Fibroblast of mammary gland (primary cell): ENCODE measurements around the gene NFIA.

ENCODE experiments used
- DNase-seq: peaks from one replicate; pipeline ENCODE4 v3.0.0-alpha.2; 2010; ENCODE audit warnings: low read depth
- H3K4me3 ChIP-seq: 2 replicates; pipeline ENCODE4 v1.5.1; 2011; ENCODE audit warnings: low read depth, mild to moderate bottlenecking, low read length, moderate library complexity; ENCODE audit not compliant: control insufficient read depth
- TF ChIP-seq, protein P1 (sequence below): conservative IDR thresholded peaks from 2 replicates; pipeline ENCODE4 v1.5.1; 2011; ENCODE audit warnings: low read depth, low read length, inconsistent platforms; ENCODE audit not compliant: control insufficient read depth, insufficient read depth

NFIA gene

DNA sequence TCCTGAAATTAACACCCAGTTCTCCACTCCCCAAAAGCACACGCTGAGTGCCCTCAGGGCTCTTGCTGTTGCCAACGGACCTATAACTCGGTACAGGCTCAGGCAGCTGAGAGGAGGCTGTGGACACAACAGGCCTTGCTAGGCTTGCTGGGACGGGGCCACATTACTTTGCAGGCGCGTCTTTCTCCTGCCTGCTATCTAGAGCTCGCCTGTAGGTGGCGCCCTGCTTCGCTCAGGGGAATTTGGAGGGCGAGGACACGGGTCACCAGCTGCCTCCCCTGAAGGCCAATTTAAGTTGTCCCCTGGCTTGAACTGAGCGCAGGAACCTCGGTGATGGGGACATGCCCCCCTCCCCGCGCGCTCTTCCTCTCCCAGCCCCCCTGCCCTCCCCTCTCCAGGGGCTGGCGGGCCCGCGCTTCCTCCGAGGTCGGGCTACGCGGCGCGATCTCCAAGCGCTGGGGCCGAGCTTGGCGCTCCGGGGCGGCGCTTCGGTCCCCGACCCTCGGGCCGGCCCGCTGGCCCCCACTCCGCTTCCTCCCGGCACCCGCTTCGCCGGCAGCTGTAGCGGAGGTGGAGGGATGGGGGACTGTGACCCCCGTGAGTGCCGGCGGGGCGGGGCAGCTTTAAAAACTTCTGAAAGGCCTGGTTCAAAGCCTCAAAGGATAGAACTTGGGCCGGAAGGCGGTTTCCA is 32.4 kb upstream of the NFIA start:
- peak; percentile 80 for DNase-seq
- TF ChIP-seq, protein P1, sequence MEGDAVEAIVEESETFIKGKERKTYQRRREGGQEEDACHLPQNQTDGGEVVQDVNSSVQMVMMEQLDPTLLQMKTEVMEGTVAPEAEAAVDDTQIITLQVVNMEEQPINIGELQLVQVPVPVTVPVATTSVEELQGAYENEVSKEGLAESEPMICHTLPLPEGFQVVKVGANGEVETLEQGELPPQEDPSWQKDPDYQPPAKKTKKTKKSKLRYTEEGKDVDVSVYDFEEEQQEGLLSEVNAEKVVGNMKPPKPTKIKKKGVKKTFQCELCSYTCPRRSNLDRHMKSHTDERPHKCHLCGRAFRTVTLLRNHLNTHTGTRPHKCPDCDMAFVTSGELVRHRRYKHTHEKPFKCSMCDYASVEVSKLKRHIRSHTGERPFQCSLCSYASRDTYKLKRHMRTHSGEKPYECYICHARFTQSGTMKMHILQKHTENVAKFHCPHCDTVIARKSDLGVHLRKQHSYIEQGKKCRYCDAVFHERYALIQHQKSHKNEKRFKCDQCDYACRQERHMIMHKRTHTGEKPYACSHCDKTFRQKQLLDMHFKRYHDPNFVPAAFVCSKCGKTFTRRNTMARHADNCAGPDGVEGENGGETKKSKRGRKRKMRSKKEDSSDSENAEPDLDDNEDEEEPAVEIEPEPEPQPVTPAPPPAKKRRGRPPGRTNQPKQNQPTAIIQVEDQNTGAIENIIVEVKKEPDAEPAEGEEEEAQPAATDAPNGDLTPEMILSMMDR, result peak; percentile 83
- peak overlapping the region; percentile 64 for H3K4me3 ChIP-seq

DNA sequence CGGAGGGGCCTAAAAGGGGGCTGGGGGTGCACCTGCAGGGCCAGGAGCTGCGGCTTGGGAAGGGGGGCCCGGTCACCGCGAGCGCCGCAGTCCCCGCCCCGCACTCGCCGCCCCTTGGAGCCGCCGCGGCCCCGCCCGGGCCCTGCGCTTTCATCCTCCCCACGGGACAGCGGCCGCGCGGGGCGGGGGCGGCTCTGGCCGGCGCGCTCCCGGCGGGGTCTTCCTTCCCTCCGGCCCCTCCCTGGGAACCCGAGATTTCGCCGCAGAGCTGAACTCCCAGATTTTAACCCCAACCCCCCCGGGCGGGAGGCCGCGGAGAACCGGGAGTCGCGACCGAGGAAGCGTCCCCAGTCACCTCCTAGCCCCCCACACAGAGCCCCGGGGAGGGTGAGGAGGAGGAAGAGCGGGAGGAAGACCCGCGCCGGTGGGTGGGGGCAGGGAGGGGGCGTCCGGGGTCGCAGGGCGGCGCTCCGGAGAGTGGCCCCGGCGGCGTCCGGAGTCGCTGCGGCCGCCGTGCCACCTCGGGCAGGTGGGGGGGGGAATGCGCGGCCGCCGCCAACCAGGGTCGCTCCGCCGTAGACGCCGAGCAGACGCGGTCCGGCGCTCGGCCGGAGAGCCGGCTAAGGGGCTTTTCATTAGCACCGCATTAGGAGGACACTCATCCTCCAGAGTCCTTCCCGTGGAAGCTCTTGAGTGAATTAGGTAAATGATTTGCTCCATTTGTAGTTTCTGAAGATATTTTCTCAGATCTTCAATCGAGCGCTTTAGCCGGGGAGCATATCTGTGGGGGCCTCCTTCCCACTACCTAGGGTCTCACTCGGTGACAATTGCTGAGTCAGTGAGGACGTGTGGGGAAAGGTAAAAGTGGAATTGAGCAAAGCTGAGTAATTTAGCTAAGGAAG is 31.6 kb upstream of the NFIA start:
- TF ChIP-seq, protein P1, result no peak
- DNase-seq, result no peak
- peak overlapping the region; percentile 64 for H3K4me3 ChIP-seq

DNA sequence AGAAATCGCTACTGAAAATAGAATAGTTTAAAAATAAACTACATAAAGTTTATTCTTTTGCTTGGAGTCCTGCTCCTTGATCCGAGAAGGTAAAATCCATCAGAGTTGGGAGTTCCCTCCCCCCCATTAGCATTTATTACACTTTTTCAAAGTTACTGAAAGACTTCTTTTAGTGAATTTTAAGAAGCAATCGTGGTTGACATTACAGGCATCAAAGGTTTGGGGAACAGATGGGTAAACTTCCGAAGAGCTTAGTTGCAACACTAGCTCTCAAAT is 31.0 kb upstream of the NFIA start:
- TF ChIP-seq, protein P1, result no peak
- no peak for DNase-seq
- peak overlapping the region; percentile 64 for H3K4me3 ChIP-seq

DNA sequence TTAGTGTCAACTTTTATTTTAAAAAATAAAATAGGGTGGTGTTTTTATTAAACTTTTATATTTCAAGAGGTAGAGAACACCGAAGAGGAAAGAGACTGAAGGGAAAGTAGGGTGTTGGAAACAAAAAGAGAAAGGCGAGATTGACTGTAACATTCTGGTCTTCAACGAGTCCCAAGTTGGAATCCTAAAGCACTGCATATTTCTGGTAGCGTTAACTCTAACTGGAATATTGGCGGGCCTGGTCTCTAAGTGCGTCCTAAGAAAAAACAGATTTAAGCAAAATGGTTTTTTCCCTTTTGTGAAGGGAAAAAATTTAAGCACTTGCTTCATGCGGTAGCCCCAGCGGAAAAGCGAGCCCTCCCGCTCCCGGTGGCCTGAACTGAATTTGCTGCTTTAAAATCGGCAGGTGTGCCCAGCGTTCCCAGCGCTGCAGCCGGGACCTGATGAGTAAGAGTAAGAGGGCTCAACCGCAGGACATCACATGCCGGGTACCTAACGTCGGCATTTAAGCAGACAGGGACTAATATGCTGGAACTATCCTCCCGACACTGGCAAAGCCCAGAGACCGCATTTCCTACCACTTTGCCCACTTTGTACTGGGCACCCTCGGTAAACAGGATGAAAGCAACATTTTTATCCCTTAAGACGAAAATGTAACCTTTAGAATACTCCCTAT is 30.5 kb upstream of the NFIA start:
- no peak overlapping the region for H3K4me3 ChIP-seq
- TF ChIP-seq, protein P1, result no peak
- DNase-seq, result peak; percentile 19

DNA sequence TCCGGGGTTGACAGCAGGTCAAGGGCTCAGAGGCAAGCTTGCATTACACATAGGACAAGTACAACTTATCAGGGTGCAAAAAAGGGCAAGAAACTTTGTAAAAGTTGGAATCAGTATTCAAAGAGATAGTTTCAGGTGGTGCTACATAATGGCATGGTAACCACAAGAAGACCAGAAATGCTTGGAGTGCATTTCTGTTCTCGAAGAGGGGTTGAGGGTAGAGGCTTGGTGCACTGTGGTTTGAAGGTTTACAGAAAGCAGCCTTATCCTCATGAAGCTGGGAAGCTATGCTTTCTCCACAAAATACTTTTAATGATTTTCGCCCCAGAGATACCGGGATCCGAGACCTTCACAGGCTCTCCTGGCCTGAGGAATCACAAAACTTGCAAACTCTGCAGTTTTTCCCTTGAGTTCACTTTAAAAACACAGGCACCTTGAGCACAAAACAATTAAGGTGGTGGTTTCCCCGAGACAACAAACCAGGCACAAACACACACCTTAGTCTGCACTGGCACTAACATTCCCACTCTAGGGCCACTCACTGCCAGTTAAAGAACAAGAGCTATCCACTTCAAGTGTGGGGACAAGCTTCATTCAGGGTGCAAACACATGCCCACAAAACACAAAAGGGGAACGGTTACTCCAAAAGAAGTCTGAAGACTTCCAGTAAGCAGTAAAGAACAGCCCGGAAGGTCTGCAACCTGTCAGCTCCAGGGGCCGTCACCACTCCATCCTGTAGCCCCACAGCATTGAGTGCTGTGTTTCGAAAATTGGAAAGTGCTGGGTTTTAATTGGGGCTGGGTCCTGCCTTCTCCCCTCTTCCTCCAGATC is 29.8 kb upstream of the NFIA start:
- TF ChIP-seq, protein P1, result no peak
- no peak for DNase-seq
- no peak overlapping the region for H3K4me3 ChIP-seq

DNA sequence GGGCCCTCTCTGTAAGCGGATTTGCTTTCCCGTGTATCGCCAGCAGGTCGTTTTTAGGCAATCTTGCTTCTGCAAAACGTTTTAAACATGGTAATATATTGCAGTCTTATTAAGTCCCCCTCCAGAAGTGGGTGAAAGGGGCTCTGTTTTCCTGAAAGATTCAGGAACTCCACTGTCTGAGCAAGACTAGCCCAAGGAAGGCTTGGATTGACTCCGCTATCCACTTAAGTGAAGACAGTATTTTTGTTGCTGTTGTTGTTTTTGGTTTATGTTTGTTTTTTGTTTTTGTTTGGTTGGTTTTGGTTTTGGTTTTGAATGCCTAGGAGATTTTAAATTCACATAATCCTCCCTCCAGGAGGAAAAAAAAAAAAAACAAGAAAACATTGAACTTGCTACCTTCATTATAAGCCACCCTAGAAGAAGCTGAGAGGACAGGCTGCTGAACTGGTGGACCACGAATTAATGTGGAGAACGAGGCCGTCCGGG is 29.1 kb upstream of the NFIA start:
- peak overlapping the region; percentile 31 for H3K4me3 ChIP-seq
- TF ChIP-seq, protein P1, result no peak
- DNase-seq, result no peak
